SH-SY5Y (cell line): ENCODE data around the gene MAP3K7CL.
A peak's percentile ranks its signal among the peaks of the same experiment; 100 is the strongest.

ENCODE experiments used
- GATA2 ChIP-seq: IDR thresholded peaks from 2 replicates; pipeline ENCODE4 v1.6.1; 2011; ENCODE audit warnings: mild to moderate bottlenecking, low read depth, low read length
- GATA3 ChIP-seq: IDR thresholded peaks from 2 replicates; pipeline ENCODE4 v1.6.1; 2011; ENCODE audit warnings: low read depth, mild to moderate bottlenecking, low read length, moderate library complexity

MAP3K7CL gene

GRCh38 chr21:29190923-29191331 is 60.5 kb downstream of the MAP3K7CL start:
- TF ChIP-seq GATA2, result no peak

- TF ChIP-seq GATA3 (no peak), GATA2 (0 out of 2 replicates have a peak, but pooled peaks have one; percentile 41)
These were observed 62.6 kb downstream of the MAP3K7CL start for GRCh38 chr21:29193072-29193471.

GRCh38 chr21:29193901-29194300 is 63.5 kb downstream of the MAP3K7CL start:
- TF ChIP-seq GATA3, result no peak

GRCh38 chr21:29194342-29194741 is 63.9 kb downstream of the MAP3K7CL start:
- no peak for TF ChIP-seq GATA3

GRCh38 chr21:29194847-29195246 is 64.4 kb downstream of the MAP3K7CL start:
- no peak for TF ChIP-seq GATA3
- no peak for TF ChIP-seq GATA2

GRCh38 chr21:29195981-29196669 is 65.7 kb downstream of the MAP3K7CL start:
- TF ChIP-seq GATA2 (no peak), GATA3 (no peak)

GRCh38 chr21:29196670-29197191 is 66.3 kb downstream of the MAP3K7CL start:
- no peak for TF ChIP-seq GATA2
- no peak for TF ChIP-seq GATA3

GRCh38 chr21:29201186-29201585 is 70.7 kb downstream of the MAP3K7CL start:
- TF ChIP-seq GATA3 (no peak), GATA2 (no peak)

- TF ChIP-seq GATA2, result no peak
- no peak for TF ChIP-seq GATA3
These were observed 74.6 kb downstream of the MAP3K7CL start for GRCh38 chr21:29205009-29205408.

GRCh38 chr21:29205988-29206387 is 75.5 kb downstream of the MAP3K7CL start:
- no peak for TF ChIP-seq GATA2
- TF ChIP-seq GATA3, result no peak

GRCh38 chr21:29206445-29206844 is 76.0 kb downstream of the MAP3K7CL start:
- TF ChIP-seq GATA3 (no peak), GATA2 (no peak)

- TF ChIP-seq GATA3, result no peak
- TF ChIP-seq GATA2, result no peak
These were observed 76.8 kb downstream of the MAP3K7CL start for GRCh38 chr21:29207201-29207600.

- no peak for TF ChIP-seq GATA2
These were observed 77.7 kb downstream of the MAP3K7CL start for GRCh38 chr21:29208044-29208681.

- TF ChIP-seq GATA3, result no peak
- no peak for TF ChIP-seq GATA2
These were observed 78.2 kb downstream of the MAP3K7CL start for GRCh38 chr21:29208682-29209059.

GRCh38 chr21:29209696-29210095 is 79.3 kb downstream of the MAP3K7CL start:
- TF ChIP-seq GATA3 (no peak), GATA2 (no peak)
